Ishikawa (cell line): ENCODE data around the gene ARHGEF39.

ENCODE experiments used
- CEBPB ChIP-seq: IDR thresholded peaks from 2 replicates; pipeline ENCODE4 v1.6.1; 2012
- CREB1 ChIP-seq: IDR thresholded peaks from 2 replicates; pipeline ENCODE4 v1.6.1; 2012; ENCODE audit warnings: low read depth
- EGR1 ChIP-seq: IDR thresholded peaks from 2 replicates; pipeline ENCODE4 v1.6.1; 2012
- EP300 ChIP-seq: IDR thresholded peaks from 2 replicates; pipeline ENCODE4 v1.6.1; 2012; ENCODE audit warnings: borderline replicate concordance
- FOXM1 ChIP-seq: IDR thresholded peaks from 2 replicates; pipeline ENCODE4 v1.6.1; 2012; ENCODE audit warnings: low read depth, borderline replicate concordance
- NFIC ChIP-seq: IDR thresholded peaks from 2 replicates; pipeline ENCODE4 v1.6.1; 2012
- RAD21 ChIP-seq: IDR thresholded peaks from 2 replicates; pipeline ENCODE4 v1.6.1; 2012; ENCODE audit warnings: low read depth
- TAF1 ChIP-seq: IDR thresholded peaks from 2 replicates; pipeline ENCODE4 v1.6.1; 2012; ENCODE audit warnings: low read depth, mild to moderate bottlenecking
- TCF12 ChIP-seq: IDR thresholded peaks from 2 replicates; pipeline ENCODE4 v1.6.1; 2012; ENCODE audit warnings: low read depth
- TEAD4 ChIP-seq: IDR thresholded peaks from 2 replicates; pipeline ENCODE4 v1.6.1; 2012
- YY1 ChIP-seq: IDR thresholded peaks from 2 replicates; pipeline ENCODE4 v1.6.1; 2012; ENCODE audit warnings: low read depth
- ZBTB7A ChIP-seq: IDR thresholded peaks from 2 replicates; pipeline ENCODE4 v1.6.1; 2012; ENCODE audit warnings: low read depth
- TF ChIP-seq, protein P1 (sequence below): IDR thresholded peaks from 2 replicates; pipeline ENCODE4 v1.6.1; 2012
- TF ChIP-seq, protein P2 (sequence below): IDR thresholded peaks from 2 replicates; pipeline ENCODE4 v1.6.1; 2012
- TF ChIP-seq, protein P3 (sequence below): IDR thresholded peaks from 2 replicates; pipeline ENCODE4 v1.6.1; 2012; ENCODE audit warnings: low read depth, mild to moderate bottlenecking

The ARHGEF39 gene, protein sequence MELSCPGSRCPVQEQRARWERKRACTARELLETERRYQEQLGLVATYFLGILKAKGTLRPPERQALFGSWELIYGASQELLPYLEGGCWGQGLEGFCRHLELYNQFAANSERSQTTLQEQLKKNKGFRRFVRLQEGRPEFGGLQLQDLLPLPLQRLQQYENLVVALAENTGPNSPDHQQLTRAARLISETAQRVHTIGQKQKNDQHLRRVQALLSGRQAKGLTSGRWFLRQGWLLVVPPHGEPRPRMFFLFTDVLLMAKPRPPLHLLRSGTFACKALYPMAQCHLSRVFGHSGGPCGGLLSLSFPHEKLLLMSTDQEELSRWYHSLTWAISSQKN

DNA sequence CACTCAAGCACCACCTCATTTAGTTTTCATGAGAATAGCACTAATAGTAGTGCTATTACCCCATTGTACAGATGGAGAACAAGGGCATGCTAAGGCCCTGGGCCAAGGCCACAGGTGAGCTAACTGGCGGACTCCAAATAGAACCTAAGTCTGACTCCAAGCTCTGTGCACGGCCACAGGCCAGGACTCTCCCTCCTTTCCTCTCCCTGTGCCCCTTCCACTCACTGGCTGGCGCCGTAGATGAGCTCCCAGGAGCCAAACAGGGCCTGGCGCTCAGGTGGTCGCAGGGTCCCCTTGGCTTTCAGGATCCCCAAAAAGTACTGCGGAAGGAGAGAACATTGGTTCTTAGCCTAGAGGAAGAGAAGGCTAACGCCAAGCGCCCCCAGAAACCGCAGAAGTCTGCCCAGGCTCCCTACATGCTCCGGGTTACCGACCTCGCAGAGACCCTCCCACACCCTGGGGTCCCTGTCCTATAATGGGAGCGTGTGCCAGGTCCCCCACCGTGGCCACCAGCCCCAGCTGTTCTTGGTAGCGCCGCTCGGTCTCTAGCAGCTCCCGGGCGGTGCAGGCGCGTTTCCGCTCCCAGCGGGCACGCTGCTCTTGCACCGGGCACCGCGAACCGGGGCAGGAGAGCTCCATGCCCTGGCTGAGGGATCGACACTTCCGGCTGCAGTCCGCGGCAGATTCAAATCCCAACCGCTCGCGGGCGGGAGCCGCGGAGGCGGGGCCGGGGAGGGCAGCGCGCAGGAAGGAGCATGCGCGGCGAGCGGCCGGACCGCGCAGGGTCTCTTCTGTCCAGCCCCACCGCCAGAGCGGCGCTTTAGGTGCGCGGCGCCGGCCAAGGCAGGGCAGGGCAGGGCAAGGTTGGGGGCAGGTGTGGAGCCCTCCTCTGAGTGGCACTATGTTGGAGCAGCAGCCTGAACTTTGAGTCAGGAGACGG, at the start of gene ARHGEF39:
ARHGEF39 (minus strand) TSS at position 665 of the 940 bp plus-strand sequence; CDS start at position 639, 26 bp downstream.
- TF ChIP-seq EP300, result peak; percentile 52; the same call in 1 of the 2 replicates
- peak; percentile 56; the same call in 1 of the 2 replicates for TF ChIP-seq YY1
- peak; percentile 49; the same call in 1 of the 2 replicates for TF ChIP-seq TCF12
- TF ChIP-seq TAF1, result peak; percentile 80
- TF ChIP-seq ZBTB7A, result peak; percentile 96
- TF ChIP-seq, protein P1, sequence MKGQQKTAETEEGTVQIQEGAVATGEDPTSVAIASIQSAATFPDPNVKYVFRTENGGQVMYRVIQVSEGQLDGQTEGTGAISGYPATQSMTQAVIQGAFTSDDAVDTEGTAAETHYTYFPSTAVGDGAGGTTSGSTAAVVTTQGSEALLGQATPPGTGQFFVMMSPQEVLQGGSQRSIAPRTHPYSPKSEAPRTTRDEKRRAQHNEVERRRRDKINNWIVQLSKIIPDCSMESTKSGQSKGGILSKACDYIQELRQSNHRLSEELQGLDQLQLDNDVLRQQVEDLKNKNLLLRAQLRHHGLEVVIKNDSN, result no peak
- TF ChIP-seq, protein P2, sequence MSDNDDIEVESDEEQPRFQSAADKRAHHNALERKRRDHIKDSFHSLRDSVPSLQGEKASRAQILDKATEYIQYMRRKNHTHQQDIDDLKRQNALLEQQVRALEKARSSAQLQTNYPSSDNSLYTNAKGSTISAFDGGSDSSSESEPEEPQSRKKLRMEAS, result peak; percentile 85
- TF ChIP-seq CREB1, result no peak
- peak; percentile 41; the same call in 1 of the 2 replicates for TF ChIP-seq RAD21
- TF ChIP-seq EGR1, result no peak
- TF ChIP-seq FOXM1, result peak; percentile 78

DNA sequence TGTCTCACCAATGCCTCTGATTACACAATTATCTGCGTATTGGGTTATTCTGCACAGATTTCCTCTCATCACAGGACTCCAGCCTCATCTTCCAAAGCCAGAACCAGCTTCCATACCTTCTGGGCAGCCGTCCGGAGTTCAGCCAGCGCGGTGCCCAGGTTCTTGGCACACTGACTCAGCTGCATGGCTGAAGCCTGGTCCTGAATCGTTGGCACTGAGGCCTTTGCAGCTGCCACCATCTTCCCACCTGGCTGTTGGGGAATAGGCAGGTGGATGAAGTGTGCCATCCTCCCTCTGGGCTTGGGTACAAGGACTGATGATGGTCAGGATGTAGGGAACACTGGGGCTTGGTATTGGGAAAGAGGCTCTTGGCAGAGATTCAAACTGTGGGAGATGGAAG, 49.1 kb upstream of the ARHGEF39 start:
- TF ChIP-seq TCF12 (no peak), YY1 (no peak), NFIC (no peak), TEAD4 (no peak), RAD21 (no peak), CEBPB (no peak), TAF1 (no peak), CREB1 (no peak), EP300 (no peak), ZBTB7A (no peak), EGR1 (no peak), FOXM1 (no peak)
- TF ChIP-seq, protein P1, result no peak
- TF ChIP-seq, protein P2, result no peak
- TF ChIP-seq, protein P3, sequence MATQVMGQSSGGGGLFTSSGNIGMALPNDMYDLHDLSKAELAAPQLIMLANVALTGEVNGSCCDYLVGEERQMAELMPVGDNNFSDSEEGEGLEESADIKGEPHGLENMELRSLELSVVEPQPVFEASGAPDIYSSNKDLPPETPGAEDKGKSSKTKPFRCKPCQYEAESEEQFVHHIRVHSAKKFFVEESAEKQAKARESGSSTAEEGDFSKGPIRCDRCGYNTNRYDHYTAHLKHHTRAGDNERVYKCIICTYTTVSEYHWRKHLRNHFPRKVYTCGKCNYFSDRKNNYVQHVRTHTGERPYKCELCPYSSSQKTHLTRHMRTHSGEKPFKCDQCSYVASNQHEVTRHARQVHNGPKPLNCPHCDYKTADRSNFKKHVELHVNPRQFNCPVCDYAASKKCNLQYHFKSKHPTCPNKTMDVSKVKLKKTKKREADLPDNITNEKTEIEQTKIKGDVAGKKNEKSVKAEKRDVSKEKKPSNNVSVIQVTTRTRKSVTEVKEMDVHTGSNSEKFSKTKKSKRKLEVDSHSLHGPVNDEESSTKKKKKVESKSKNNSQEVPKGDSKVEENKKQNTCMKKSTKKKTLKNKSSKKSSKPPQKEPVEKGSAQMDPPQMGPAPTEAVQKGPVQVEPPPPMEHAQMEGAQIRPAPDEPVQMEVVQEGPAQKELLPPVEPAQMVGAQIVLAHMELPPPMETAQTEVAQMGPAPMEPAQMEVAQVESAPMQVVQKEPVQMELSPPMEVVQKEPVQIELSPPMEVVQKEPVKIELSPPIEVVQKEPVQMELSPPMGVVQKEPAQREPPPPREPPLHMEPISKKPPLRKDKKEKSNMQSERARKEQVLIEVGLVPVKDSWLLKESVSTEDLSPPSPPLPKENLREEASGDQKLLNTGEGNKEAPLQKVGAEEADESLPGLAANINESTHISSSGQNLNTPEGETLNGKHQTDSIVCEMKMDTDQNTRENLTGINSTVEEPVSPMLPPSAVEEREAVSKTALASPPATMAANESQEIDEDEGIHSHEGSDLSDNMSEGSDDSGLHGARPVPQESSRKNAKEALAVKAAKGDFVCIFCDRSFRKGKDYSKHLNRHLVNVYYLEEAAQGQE, result no peak

DNA sequence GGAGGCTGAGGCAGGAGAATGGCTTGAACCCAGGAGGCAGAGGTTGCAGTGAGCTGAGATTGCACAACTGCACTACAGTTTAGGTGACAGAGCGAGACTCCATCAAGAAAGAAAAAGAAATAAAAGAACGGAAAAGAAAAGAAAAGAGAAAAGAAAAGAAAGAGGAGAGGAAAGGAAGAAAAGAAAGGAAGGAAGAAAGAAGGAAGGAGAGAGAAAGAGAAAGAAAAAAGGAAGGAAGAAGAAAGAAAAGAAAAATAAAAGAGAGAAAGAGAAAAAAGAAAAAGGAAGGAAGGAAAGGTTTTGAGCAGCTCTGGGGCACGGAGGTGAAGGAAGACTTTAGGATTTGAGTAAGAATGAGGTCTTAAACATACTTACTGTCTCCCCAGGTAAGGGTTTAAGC, 48.6 kb upstream of the ARHGEF39 start:
- TF ChIP-seq, protein P3, result no peak
- TF ChIP-seq EP300, result no peak
- TF ChIP-seq ZBTB7A, result no peak
- TF ChIP-seq, protein P2, result no peak

DNA sequence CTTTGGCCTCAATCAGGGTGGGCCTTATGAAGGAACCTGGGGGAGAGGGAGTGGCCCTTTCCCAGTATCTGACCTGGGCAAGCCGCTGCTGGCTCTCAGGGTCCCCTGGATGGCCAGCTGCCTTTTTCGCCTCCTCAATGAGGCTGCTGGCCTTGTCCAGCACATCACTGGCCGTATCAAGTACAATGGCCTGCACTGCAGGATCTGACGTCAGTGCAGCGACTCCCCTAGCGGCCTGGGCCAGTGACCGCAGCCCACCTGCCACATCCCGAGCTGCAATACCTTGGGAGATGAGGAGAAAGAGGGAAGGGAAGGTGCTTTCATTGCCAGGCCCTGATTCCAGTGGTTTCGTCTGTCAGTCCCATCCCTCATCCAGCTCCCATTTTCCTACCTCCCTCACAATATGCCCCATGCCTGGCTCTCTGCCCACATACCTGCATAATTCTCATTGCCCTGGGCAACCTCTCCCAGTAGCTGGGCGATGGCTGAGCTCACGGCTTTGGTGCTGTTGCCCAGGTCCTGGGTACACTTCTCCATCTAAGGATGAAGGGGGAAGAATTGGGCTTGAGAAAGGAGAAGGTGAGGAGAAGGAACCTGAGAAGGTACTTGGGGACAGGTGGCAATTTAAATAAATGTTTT, 47.9 kb upstream of the ARHGEF39 start:
- TF ChIP-seq EP300 (no peak), RAD21 (no peak), FOXM1 (no peak), TEAD4 (peak; percentile 61), YY1 (no peak), TAF1 (no peak), TCF12 (no peak), CEBPB (no peak), NFIC (0 out of 2 replicates have a peak, but pooled peaks have one; percentile 22), ZBTB7A (no peak)
- TF ChIP-seq, protein P3, result no peak
- TF ChIP-seq, protein P2, result no peak
